Activated CD8-positive, alpha-beta memory T cell treated with anti-CD3 and anti-CD28 coated beads, Interleukin-2, amount 50 U/mL, for 24 hours (primary cell): ENCODE data around the gene STIP1.

Source experiments
- DNase-seq: peaks from one replicate; pipeline ENCODE4 v3.0.0-alpha.2; 2020; ENCODE audit errors: extremely low read depth

STIP1 gene

GRCh38 chr11:64198511-64198910 lies 12.5 kb downstream of the STIP1 start:
- DNase-seq: no peak

GRCh38 chr11:64201543-64201942 lies 15.6 kb downstream of the STIP1 start:
- no peak for DNase-seq

GRCh38 chr11:64202992-64203391 lies 17.0 kb downstream of the STIP1 start:
- no peak for DNase-seq

GRCh38 chr11:64203421-64204079 lies 17.6 kb downstream of the STIP1 start:
- DNase-seq: no peak

- no peak for DNase-seq
Measured at GRCh38 chr11:64204080-64204440, 18.1 kb downstream of the STIP1 start.

GRCh38 chr11:64204464-64204989 lies 18.6 kb downstream of the STIP1 start:
- no peak for DNase-seq

- DNase-seq: no peak
Measured at GRCh38 chr11:64206457-64207255, 20.7 kb downstream of the STIP1 start, which contains the start of gene FERMT3. TSS of gene FERMT3 (plus strand) at chr11:64206721. CDS start at chr11:64207365, 644 bp downstream.

- DNase-seq: peak; percentile 74
Measured at GRCh38 chr11:64207256-64208085, 21.5 kb downstream of the STIP1 start.

GRCh38 chr11:64208086-64208795 lies 22.3 kb downstream of the STIP1 start:
- DNase-seq: no peak

- no peak for DNase-seq
Measured at GRCh38 chr11:64208796-64209562, 23.0 kb downstream of the STIP1 start.

- DNase-seq: no peak
Measured at GRCh38 chr11:64209563-64209843, 23.5 kb downstream of the STIP1 start.

- no peak for DNase-seq
Measured at GRCh38 chr11:64210301-64211020, 24.5 kb downstream of the STIP1 start.

- DNase-seq: no peak
Measured at GRCh38 chr11:64211181-64211872, 25.4 kb downstream of the STIP1 start.

GRCh38 chr11:64216879-64217278 lies 30.9 kb downstream of the STIP1 start:
- DNase-seq: no peak

GRCh38 chr11:64218628-64219353 lies 32.8 kb downstream of the STIP1 start:
- no peak for DNase-seq

GRCh38 chr11:64219354-64219684 lies 33.3 kb downstream of the STIP1 start:
- DNase-seq: no peak

GRCh38 chr11:64219755-64220154 lies 33.8 kb downstream of the STIP1 start:
- no peak for DNase-seq

GRCh38 chr11:64220271-64220670 lies 34.3 kb downstream of the STIP1 start:
- DNase-seq: no peak

GRCh38 chr11:64220798-64221197 lies 34.8 kb downstream of the STIP1 start:
- DNase-seq: no peak
